CD4-positive, alpha-beta T cell treated with Interleukin-10 for 1 hour (primary cell): ENCODE data around the gene ENTHD1.

Experiments used
- DNase-seq: peaks from one replicate; pipeline ENCODE4 v3.0.0-alpha.2; 2020

The ENTHD1 gene

DNA sequence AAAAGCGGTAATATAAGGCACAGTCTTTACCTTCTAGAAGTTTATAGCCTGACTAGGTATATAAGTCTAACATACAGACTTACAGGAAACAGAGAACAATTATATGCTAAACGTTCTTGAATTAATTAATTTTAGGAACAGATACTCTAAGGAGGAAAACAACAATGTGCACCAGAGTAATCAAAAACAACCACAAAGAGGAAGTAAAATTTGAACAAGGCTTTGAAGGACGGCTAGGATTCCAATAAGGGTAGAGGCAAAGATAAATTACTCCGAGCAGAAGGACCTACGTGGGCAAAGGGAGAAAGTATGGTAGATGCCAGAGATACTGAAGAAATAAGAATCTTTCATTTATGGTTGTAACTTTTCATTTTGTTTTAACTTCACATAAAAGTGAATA is 54.4 kb downstream of the ENTHD1 start:
- no peak for DNase-seq

GRCh38 chr22:39833610-39834009 is 60.0 kb downstream of the ENTHD1 start:
- no peak for DNase-seq

DNA sequence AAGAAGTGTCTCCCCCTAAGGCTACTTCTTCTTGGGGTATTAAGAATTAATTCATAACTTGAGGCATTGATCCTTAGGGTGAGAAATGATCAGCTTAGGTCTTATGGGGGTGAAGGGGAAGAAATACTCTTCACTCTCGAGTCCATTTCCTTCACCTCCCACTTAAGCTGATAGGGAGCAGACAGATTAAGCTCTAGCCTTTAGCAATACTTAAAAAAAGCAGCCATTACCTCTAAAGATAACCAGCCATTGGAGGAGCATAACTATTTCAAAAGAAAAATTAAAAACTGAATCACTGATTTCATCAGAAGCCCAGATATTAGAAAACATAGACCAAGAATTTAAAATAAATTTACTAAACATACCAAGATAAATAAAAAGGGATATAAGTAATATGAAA is 60.5 kb downstream of the ENTHD1 start:
- DNase-seq = no peak

GRCh38 chr22:39832627-39833074 is 60.9 kb downstream of the ENTHD1 start:
- no peak for DNase-seq

- DNase-seq = no peak
Measured at GRCh38 chr22:39825661-39826102, 67.9 kb downstream of the ENTHD1 start.

GRCh38 chr22:39821008-39821407 is 72.6 kb downstream of the ENTHD1 start:
- no peak for DNase-seq

- no peak for DNase-seq
Measured at GRCh38 chr22:39820256-39820655, 73.3 kb downstream of the ENTHD1 start.

DNA sequence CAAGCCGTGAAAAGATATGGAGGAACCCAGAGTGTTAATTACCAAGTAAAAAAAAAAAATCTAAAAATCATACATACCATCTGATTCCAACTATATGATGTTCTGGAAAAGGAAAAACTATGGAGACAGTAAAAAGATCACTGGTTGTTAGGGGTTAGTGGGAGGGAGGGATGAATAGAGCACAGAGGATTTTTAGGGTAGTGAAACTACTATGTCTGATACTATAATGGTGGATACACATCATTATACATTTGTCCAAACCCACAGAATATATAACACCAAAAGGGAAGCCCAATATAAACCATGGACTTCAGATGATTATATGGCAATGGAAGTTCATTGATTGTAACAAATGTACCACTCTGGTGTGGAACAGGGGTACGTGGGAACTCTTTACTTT is 74.1 kb downstream of the ENTHD1 start:
- no peak for DNase-seq

DNA sequence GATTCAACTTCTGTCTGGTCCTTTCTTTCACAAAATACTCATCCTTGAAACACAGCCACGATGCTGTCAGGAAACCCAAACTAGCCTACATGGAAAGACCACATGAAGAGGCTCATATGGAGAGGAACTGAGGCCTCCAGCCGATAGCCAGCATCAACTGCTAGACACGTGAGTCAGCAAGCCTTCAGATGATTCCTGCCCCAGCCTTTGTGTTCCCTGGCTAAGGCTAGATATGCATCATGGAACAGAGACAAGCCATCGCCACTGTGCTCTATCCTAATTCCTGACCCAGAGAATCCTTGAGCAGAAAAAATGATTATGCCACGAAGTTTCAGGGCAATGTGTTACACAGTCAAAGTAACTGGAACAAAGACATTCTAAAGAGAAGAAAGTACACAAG is 75.5 kb downstream of the ENTHD1 start:
- no peak for DNase-seq

- DNase-seq = no peak
Measured at GRCh38 chr22:39815932-39816331, 77.6 kb downstream of the ENTHD1 start.

DNA sequence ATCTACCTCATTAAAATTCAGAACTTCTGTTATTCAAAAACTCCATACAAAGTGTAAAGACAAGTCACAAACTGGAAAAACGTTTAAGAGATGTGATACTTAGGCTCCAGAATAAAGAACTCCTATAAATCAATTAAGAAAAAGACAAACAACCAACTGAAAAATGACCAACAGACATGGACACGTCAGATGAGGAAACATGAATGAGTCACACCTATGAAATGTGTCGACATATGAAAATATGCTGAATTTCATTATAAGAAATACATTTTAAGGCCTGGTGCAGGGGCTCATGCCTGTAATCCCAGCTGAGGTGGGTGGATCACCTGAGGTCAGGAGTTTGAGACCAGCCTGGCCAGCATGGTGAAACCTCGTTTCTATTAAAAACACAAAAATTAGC is 78.7 kb downstream of the ENTHD1 start:
- DNase-seq = no peak

- no peak for DNase-seq
Measured at GRCh38 chr22:39809772-39810557, 83.6 kb downstream of the ENTHD1 start.

- DNase-seq = peak; percentile 42
Measured at GRCh38 chr22:39808081-39808480, 85.5 kb downstream of the ENTHD1 start.

DNA sequence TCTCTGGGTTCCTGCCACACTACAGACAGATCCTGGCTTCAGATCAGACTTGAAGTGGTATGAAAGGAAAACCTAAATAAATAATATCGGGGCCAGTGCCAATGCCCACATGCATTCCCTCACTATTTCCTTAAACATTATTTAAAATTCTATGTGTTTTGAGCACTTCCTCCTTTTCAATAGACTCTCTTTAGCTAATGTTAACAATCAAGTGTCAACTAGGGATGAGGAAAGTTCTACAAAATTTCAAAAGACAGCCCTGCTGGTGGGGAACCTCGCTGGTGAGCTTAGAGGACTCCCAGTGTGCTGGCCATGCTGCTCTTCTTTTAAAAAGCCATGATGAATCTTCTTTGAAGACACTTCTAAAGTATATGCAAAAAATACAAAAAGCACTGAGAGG is 87.5 kb downstream of the ENTHD1 start:
- DNase-seq = no peak

- no peak for DNase-seq
Measured at GRCh38 chr22:39805117-39805516, 88.4 kb downstream of the ENTHD1 start.

- DNase-seq = no peak
Measured at GRCh38 chr22:39802682-39803081, 90.9 kb downstream of the ENTHD1 start.

DNA sequence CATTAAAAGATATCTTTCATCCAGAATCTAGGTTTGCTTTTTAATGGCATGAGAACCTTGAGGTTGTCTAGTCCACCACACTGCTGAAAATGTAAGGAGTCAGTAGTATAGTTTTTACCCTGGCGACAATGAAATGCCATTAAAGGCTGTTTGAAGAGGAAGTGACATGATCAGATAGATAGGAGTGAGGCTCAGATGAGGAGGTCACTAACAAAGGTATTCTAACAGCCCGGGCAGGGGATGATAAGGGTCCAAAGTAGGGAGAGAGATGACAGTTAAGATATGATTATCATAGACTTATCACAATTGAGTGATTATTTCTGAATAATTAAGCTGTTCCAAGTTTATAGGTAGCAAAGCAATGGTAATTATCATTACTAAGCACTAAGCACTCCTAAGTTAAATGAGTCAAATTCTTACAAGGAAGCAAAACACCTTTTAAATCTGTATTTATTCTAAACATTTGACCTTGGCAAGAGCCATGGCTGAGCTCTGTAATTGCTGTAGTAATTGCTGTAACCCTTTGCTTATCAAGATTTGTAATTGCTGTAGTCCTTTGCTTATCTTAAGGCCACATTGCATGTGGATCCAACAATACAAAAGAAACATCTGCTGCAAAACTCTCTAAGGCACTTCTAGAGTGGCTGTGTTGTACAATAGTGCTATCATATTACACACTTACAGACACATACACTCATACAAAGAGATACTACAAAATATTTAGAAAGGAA is 92.6 kb downstream of the ENTHD1 start:
- no peak for DNase-seq

GRCh38 chr22:39797528-39798147 is 95.9 kb downstream of the ENTHD1 start:
- no peak for DNase-seq

- DNase-seq = no peak
Measured at GRCh38 chr22:39789788-39790187, 103.8 kb downstream of the ENTHD1 start.

GRCh38 chr22:39785232-39785631 is 108.3 kb downstream of the ENTHD1 start:
- DNase-seq = no peak

DNA sequence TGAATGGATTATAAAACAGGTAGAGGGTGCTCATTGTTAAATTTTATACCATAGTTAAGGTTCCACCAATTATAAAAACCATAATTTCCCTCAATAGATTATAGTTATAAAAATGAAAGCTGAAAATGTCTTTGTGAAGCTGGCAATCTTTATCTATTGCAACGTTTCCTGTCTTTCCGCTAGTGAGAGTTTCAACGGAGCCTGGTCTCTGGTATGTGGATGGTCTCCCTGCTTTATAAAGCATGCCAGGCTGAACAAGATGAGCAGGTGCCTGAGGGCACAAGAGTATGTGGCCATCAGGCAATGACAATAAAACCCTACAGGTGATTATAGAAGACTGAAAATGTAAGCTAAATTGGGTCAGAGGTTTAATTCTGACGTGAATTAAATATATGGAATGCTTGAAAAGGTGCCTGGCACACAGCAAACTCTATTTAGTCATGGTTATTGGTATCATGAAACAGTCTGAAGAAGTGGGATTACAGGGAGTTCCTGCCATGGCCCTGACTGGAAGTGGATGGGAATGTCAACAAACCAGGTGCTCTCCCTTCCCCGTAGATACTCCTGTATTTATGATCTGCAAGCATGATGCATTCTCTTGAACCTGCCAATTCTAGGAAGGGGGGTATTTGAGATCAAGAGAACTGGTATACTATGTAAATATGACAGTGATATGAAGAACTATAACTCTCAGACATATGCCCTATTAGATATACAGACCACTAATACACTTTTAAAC is 115.7 kb downstream of the ENTHD1 start:
- DNase-seq = no peak

- DNase-seq = no peak
Measured at GRCh38 chr22:39776295-39777009, 117.1 kb downstream of the ENTHD1 start.
